ENCODE results near the gene IGSF21.

Gene IGSF21

GRCh38 chr1:18182398-18183160 lies 75.0 kb downstream of the IGSF21 start:
- no peak for DNase-seq

GRCh38 chr1:18183533-18183932 lies 75.9 kb downstream of the IGSF21 start:
- no peak for DNase-seq

GRCh38 chr1:18187054-18187453 lies 79.5 kb downstream of the IGSF21 start:
- DNase-seq, result no peak

GRCh38 chr1:18188820-18189517 lies 81.4 kb downstream of the IGSF21 start:
- DNase-seq, result no peak

- DNase-seq, result no peak
Measured at GRCh38 chr1:18190598-18190997, 83.0 kb downstream of the IGSF21 start.

GRCh38 chr1:18191037-18191436 lies 83.4 kb downstream of the IGSF21 start:
- DNase-seq, result no peak

- DNase-seq, result no peak
Measured at GRCh38 chr1:18191481-18192155, 84.0 kb downstream of the IGSF21 start.

- DNase-seq, result no peak
Measured at GRCh38 chr1:18192182-18192581, 84.6 kb downstream of the IGSF21 start.

GRCh38 chr1:18192974-18193373 lies 85.4 kb downstream of the IGSF21 start:
- no peak for DNase-seq

- DNase-seq, result no peak
Measured at GRCh38 chr1:18197299-18197698, 89.7 kb downstream of the IGSF21 start.

GRCh38 chr1:18198260-18198659 lies 90.7 kb downstream of the IGSF21 start:
- DNase-seq, result no peak

GRCh38 chr1:18199462-18199861 lies 91.9 kb downstream of the IGSF21 start:
- DNase-seq, result no peak

- no peak for DNase-seq
Measured at GRCh38 chr1:18200136-18200717, 92.6 kb downstream of the IGSF21 start.

GRCh38 chr1:18200918-18201317 lies 93.3 kb downstream of the IGSF21 start:
- DNase-seq, result no peak

GRCh38 chr1:18201997-18202719 lies 94.6 kb downstream of the IGSF21 start:
- DNase-seq, result no peak

- no peak for DNase-seq
Measured at GRCh38 chr1:18203645-18204044, 96.0 kb downstream of the IGSF21 start.

GRCh38 chr1:18204575-18204974 lies 97.0 kb downstream of the IGSF21 start:
- no peak for DNase-seq

- DNase-seq, result no peak
Measured at GRCh38 chr1:18205319-18205718, 97.7 kb downstream of the IGSF21 start.

GRCh38 chr1:18211764-18212163 lies 104.2 kb downstream of the IGSF21 start:
- no peak for DNase-seq

- DNase-seq, result peak in 1 of 2 experiments; percentile 15
Measured at GRCh38 chr1:18217398-18218043, 109.9 kb downstream of the IGSF21 start.

GRCh38 chr1:18229625-18230024 lies 122.0 kb downstream of the IGSF21 start:
- DNase-seq, result no peak

GRCh38 chr1:18230321-18230720 lies 122.7 kb downstream of the IGSF21 start:
- DNase-seq, result no peak

Data from activated T-cell treated with anti-CD3 and anti-CD28 coated beads, Interleukin-2, amount 50 U/mL, for 48 hours (primary cell).